GM19372 (cell line): ENCODE results near the gene DOK6.
"Not testable (repeated sequence)": the region's sequence is repeated elsewhere in the genome, so short reads cannot be mapped to it uniquely, and the experiment has no call there.

Experiments
- ATAC-seq: cut with Tn5 transposase; IDR thresholded peaks from one replicate; pipeline ENCODE4 v1.9.1; 2021; ENCODE audit warnings: mild to moderate bottlenecking, low read depth, moderate library complexity; ENCODE audit not compliant: unreplicated experiment

DOK6 gene

DNA sequence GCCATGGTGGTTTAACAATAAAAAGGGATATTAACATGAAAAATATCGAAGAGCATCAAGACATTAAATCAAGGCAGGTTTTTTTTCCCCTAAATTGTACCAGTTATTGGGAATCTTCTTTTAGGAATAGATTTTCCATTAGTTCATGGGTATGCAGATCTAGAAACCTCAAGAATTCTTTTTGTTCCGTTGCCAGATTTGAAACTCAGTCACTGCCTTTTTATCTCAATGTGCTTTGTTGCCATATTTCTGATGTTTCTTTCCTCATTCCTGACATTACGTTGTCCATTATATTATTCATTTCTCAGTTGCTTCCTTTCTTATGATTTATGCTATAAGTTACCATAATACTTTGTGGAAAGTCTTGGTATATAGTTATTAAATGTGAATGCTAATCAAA is 384.8 kb downstream of the DOK6 start:
- no peak for ATAC-seq

DNA sequence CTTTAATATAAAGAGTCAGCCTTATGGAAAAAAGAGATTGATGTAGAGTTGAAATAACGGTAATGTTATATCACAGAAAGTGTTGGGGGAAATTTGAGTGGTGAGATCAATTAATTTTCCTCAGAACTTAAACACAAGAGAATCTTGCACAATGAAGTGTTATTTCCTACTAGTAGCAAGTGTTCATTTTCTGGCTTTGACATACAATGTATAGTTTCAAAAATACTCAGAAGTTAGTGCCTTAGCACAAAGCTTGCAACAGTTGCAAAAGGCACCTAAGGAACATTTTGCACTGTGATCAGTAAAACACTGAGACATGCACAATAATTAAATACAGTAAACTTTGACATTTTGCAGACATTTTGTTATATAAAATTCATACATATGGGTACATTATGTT is 385.7 kb downstream of the DOK6 start:
- ATAC-seq: no peak

DNA sequence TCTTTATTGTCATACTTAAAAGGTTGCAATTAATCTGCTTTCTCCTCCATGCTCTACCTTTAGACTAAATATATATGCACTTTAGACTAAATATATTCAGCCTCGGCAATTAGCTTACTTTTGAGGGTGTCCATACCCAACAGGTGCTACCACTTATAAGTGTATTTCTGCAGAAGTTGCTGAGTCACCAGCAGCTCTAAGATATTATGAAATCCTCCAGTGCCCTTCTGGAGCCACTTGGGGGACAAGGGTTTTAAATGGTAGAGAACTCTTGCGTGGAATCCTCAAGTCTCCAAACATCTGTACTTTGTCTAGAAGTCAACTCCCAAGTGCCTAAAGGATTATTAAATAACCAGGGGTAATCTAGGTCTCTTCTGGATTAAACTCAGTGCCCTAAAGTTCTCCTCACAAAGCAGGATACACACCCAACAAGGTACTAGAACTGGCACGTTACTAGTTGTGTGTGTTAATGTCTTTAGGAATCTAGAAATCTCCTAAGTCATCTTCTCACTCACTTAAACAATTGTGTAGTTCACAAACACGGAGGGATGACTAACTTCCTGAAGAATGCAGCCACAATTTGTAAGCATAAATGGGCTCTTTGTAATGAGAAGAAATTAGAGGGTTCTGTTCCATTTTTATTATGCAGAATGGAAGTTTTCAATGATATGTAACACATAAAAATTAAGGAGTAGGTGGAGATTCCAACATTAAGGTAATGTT is 387.3 kb downstream of the DOK6 start:
- ATAC-seq: no peak

DNA sequence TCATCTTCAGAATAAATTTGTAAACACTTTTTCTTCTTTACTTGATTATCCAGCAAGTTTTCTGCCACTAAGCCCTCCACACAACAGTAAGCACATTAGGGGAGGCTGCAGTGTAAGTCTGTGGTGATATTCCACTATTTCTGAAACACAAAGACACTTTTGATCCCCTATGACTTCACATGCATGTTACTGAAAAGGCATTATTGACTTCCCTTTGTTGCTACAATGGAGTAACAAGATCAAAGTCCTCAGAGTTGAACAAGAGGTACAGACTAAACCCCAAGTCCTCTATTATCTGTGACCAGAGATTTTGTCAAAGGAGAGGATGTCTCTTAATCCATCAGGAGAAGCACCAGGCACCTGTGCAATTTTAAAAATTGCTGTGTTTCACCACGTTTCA is 389.1 kb downstream of the DOK6 start:
- no peak for ATAC-seq

DNA sequence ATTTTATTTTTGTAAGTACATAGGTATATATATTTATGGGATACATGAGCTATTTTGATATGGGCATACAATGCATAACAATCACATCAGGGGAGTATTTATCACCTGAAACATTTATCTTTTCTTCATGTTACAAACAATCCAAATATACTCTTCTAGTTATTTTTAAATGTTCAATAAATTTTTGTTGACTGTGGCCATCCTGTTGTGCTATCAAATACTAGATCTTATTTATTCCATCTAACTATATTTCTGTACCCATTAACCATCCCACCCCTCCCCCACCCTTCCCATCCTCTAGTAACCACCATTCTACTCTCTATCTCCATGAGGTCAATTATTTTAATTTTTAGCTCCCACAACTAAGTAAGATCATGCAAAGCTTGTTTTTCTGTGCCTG is 390.0 kb downstream of the DOK6 start:
- ATAC-seq: no peak

DNA sequence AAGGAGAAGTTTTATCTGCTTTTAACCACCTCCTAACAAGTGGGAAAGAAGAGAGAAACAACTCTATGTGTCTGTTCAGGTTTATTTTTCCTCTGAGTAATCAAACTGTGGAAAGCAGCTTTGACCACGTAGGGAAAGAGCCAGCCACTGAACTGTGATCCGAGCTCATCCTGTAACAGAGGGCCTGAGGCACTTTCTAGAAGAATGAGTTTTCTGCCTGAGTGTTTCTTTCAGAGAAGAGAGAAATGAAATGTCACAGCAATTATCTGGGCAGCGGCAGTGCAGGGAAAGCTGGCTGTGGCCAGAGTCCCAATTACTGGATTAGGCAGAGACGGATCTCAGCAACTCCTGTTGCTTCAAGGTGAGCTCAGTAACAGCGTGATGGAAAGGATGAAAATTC is 395.1 kb downstream of the DOK6 start:
- ATAC-seq: no peak

DNA sequence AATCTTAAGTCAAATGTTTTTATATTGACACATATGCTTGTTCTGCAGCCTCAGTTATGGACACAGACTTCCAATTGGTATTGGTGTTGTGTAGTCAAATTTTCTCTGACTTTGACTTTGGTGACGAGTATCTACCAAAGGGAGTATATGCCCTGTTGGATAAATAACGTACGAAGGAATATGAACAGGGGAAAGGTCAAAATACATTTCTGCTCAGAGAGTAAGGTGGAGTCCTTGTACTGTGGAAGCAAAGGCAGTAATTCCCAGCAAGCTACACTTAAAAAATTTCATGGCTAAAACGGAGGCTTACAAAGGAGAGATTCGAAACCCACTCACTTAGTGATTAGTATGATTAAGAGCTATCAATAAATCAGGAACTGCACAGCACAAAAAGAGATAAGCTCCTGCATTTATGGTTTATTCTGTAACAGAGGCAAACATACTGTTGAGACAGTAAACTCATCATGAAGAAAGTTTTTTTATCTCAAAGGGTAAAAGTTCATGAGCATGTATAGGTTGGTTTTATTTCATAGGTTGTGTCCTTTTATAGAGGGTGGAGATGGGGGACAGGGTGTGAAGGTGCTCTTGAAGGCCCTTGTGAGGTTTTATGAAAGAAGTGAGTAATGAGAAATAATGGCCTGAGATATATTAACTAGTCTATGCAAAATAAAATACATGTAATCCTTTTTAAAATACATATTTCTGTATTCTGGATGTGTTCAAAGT is 404.3 kb downstream of the DOK6 start:
- ATAC-seq: no peak

DNA sequence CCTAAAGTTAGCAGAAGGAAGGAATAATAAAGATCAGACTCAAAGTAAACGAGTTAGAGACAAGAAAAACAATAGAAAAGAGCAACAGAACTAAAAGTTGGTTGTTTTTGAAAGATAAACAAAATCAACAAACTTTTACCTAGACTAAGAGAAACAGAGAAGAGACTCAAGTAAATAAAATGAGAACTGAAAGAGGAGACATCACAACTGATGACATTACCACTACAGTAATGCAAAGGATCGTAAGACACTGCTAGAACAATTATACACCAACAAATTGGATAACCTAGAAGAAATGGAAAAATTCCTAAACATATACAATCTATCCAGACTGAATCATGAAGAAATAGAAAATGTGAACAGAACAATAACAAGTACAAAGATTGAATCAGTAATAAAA is 407.7 kb downstream of the DOK6 start:
- ATAC-seq: no peak

DNA sequence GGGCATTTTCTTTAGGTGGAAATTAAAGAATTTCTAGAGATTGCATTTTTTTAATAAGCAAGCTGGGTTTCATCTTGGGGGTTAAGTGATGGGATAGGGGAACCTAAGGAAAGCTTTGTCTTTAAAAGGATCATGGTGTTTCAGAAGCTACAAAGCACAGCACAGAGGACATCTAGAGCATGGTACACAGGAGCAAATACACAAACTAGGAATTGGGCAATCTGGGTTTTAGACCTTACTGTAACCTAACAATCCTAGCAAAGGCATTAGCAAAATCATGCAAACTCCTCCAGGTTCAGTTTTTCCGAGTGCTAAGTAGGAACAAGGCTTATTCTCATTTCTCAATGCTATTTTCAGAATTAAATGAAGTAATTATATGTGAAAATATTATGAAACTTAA is 412.9 kb downstream of the DOK6 start:
- no peak for ATAC-seq

DNA sequence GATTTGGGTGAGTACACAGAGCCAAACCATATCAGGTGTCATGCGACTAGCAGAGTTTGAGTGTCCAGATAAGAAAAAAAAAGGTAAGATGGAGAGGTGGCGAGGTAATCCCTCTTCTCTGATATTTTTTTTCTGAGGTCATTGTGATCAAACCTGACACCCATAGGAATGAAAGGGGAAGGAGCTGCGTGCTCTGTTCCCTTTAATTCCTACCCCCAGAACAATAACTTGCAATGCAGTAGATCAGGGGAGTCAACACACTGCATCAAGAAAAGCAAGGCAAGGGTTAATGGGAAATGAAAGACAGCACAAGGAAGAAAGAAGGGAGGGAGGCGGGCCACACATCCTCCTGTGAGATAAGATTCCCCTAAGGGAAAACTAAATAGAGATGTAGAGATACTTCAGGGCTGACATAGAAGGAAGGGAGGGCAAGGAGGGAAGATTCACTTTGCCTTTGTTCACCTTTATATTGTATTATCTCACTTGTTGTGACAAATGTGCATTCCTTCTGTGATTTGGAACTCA is 414.2 kb downstream of the DOK6 start:
- ATAC-seq: no peak

DNA sequence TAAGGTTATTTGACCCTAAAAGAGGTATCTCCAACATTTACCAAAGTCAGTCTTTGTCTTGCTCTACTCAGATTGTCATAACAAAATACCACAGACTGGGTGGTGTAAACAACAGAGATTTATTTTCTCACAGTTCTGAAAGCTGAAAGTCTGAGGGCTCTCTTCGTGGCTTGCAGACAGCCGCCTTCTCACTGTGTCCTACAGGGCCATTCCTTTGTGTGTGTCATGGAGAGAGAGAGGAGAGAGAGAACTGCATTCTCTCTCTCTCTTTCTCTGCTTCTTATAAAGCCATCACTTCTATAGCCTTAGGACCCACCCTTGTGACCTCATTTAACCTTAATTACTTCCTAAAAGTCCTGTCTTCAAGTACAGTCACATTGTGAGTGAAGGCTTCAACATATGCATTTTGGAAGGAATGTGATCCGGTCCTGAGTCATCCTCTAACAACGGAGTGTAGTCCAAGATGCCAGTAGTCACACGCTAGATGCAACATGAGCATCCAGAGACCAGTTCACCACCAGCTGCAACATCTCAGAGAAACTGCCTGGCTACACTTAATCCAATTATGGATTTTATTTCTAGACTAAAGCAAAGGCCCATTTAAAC is 416.8 kb downstream of the DOK6 start:
- no peak for ATAC-seq

DNA sequence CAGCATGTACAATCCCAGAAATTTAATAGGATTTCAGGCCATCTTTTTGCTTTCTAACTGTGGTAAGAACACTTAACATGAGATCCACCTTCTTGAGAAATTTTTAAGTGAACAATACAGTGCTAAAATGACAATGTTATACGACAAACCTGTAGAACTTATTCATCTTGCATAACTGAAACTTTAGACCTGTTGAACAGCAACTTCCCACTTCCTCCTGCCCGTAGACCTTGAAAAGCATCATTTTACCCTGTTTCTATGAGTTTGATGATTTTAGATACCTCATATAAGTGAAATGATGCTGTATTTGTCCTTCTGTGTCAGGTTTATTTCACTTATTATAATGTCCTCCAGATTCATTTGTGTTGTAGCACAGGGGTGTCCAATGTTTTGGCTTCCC is 418.8 kb downstream of the DOK6 start:
- no peak for ATAC-seq

DNA sequence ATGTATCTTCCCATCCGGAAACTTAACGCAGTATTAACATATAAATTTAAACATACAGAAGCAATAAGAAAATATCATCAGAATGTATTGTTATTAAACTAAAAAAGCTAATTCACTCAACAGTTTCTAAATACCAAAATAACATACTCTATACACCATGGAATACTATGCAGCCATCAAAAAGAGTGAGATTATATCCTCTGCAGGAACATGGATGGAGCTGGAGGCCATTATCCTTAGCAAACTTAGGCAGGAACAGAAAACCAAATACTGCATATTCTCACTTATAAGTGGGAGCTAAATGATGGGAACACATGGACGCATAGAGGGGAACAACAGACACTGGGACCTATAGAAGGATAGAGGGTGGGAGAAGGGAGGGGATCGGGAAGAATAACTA is 419.9 kb downstream of the DOK6 start:
- no peak for ATAC-seq

DNA sequence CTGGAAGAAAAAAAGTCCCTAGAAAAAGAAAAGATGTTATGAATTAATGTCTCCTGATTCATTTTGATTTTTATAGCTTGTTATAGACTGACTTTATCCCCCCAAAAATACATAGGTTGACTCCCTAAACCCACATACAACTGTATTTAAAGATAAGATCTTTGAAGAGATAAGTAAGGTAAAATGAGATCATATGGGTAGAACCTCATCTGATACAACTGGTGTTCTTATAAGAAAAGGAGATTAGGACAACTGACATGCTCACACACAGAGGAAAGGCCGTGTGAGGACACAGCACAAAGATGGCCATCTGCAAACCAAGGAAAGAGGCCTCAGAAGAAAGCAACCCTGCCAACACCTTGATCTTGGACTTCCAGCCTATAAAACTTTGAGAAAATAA is 429.5 kb downstream of the DOK6 start:
- ATAC-seq: no peak

DNA sequence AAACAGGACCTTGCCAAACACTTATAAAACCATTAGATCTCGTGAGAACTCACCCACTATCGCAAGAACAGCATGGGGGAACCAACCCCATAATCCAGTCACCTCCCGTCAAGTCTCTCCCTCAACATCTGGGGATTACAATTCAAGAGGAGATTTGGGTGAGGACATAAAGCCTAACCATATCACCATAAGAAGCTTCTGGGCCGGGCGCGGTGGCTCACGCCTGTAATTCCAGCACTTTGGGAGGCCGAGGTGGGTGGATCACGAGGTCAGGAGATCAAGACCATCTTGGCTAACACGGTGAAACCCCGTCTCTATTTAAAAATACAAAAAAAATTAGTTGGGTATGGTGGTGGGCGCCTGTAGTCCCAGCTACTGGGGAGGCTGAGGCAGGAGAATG is 434.3 kb downstream of the DOK6 start:
- not testable (repeated sequence) for ATAC-seq

DNA sequence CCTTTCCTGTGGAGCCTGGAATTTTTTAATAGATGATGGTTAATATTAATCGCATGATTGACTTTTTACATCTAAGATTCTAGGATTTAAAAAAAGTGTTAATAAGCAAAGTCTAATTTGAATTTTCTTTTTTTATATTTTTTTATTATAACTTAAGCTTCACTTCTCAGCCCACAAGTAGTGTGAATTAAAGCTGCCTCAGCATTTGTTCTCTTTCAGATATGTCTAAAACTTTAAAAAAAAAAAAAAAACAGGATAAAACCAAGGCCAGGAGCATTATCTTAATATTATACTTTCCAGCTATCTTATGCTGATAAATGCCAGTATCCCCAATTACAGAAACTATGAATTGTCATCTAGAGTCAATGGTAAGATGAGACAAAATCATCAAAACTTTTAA is 437.3 kb downstream of the DOK6 start:
- ATAC-seq: no peak

DNA sequence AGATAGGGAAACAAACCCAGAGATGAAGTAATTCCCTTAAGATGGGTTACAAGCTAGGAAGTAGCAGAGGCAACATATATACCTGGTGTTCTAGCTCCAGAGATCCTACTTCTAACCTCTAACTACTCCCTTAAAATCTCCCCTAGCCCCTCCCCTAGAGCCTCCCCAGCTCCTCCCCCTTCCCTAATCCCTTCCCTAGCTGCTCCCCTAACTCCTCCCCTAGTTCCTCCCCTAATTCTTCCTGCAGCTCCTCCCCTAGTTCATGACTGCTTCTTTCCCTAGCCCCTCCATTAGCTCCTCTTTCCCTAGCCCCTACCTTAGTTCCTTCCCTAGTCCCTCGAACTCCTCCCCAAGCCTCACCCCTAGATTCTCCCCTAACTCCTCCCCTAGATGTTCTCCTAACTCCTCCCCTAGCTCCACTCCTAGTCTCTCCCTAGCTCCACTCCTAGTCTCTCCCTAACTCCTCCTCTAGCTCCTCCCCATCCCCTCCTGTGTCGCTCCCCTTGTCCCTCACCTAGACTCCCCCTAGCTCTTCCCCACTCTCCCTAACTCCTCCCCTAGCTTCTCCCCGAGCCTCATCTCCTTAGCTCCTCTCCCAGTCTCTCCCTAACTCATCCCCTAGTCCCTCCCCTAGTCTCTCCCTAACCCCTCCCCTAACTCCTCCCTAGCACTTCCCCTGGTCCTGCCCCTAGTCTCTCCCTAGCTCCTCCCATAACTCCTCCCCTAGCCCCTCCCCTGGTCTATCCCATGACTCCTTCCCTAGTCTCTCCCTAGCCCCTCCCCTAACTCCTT is 438.1 kb downstream of the DOK6 start:
- ATAC-seq: no peak

DNA sequence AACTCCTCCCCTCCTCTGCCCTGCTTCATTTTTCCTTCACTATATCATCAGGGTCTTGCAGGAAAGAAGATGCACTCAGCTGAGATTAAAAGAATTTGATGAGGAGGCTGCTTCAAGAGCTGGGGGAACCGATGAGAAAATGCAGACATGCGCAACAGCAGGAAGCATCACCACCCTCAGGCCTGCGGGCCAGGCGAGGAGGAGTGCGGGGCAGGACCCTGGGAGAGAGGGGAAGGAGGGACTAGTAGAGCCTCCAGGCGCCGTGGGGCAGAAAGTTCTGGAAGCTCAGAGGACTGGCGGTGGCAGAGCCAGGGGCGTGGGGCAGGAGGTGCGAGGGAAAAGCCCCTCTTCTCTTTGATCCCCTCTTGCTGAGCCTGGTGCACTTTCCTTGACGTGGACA is 438.8 kb downstream of the DOK6 start:
- ATAC-seq: no peak

DNA sequence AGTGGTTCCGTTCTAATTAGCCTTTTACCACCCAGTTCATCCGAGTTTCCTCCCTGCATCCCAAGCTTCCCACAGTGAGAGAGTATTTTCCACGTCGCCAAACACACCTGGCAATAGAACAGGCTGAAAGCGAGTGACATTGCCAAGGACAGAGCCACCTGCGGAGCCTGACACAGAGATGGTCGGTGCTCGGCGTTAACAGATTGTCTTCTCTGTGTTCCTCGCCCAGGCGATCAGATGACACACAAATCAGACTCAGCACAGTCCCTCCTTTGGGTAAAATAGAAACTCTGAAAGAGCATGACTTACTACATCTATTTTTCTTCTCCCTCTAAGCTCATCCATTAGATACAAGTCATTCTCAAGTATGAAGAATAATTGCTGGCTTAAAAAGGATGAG is 439.3 kb downstream of the DOK6 start:
- no peak for ATAC-seq

DNA sequence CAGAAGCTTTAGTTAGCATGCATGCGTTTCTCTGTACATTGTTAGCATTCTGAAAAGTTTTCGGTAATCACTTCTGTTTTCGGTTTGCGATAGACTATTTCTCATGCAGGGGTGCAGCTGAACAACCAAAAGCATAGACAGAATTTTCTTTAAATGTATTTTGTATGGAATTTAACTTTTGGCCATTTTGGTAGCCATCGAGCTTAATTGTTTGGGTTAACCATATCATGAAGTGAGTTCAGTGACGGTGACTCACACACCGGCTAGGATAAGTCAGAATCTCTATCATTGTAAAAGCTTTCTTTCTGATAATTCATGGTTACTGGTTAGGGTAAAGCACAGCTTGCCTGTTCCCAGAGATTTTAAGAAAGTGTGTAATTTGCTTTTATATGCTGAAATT is 439.8 kb downstream of the DOK6 start:
- ATAC-seq: no peak

DNA sequence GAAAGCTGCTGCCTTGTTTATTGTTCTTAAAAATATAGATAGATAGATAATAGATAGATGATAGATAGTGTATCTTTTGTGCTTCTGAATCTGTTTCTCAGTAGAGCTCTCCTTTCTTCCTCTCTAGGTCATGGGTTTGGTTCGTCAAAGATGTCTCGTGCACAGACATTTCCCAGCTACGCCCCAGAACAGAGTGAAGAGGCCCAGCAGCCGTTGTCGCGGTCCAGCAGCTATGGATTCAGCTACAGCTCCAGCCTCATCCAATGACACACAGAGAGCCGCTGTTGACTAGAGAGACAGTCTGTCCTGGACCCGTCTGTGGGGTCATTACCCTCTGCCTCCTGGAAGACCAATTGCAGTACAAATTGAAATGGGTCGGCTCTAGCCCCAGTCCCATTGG is 440.4 kb downstream of the DOK6 start:
- no peak for ATAC-seq
